GM18861 (cell line): ENCODE results near the gene MTURN.
"Not testable (repeated sequence)": the region's sequence is repeated elsewhere in the genome, so short reads cannot be mapped to it uniquely, and the experiment has no call there.

ENCODE experiments used
- ATAC-seq: cut with Tn5 transposase; IDR thresholded peaks from one replicate; pipeline ENCODE4 v1.9.1; 2021; ENCODE audit not compliant: unreplicated experiment

MTURN gene

DNA sequence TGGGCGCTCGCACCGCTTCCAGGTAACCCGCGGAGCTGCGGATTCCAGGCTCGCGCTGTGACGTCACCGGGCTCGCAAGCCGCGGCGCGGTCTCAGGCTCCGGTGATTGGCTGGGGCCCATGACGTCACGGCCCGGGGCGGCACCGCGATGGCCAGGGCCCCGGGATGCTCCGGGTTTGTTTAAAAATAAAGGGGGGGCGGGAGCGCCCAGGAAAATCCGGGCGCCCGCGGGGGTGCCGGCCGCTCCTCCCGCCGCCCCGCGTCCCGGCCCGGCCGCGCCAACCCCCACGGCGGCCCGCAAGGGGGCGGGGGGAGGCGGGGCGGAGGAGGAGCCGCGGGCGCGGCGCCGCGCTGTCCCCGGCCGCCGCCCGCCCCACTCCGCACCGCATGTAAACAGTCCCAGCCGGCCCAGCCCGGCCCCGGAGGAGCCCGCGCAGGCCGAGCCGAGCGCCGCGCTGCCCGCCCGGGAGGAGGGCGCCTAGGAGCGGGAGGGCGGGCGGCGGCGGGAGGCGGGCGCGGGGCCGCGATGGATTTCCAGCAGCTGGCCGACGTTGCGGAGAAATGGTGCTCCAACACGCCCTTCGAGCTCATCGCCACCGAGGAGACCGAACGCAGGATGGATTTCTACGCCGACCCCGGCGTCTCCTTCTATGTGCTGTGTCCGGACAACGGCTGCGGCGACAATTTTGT is at the start of gene MTURN:
Gene MTURN, plus strand, starts transcription at position 376 of the 690 bp plus-strand sequence. Its CDS starts 151 bp downstream, at position 527.
- peak; percentile 80 for ATAC-seq

DNA sequence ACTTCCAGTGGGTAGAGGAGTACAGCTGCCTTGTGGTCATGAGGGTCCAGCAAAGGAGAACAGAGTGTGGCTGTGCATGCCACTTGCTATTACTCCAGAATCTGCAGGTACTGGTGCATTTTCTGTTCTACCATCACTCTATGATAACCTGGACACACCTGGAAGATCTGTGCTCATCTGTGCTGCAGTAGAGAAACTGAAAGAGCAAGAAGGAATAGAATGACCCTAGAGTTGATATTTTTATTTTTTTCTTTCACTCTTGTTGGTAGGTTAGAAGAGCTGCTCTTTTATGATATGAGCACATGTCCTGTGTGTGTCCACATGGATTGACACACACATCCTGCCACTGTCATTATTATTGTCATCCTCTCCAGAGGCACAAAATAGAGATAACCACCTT is 48.3 kb upstream of the MTURN start:
- no peak for ATAC-seq

- ATAC-seq, result no peak
Observed at GRCh38 chr7:30087371-30087770, 47.4 kb upstream of the MTURN start.

DNA sequence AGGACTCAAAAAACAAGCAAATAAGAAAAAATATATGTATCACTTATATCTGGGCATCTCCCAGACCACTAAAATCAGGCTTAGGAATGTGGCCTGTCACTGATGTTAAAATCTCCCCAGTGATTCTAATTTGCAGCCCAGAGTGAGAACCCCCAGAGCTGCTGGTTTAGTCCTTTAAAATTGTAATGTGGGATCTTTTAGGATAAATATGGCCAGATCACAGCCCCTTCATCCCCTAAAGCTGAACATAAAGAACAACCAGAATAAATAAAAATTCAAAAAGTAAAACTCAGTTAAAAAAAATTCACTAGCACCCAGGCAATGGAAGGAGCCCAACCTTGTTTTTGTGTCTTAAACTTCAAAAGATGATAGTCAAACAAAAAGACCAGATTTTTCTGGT is 46.4 kb upstream of the MTURN start:
- ATAC-seq, result no peak

GRCh38 chr7:30090111-30090510 is 44.7 kb upstream of the MTURN start:
- no peak for ATAC-seq

DNA sequence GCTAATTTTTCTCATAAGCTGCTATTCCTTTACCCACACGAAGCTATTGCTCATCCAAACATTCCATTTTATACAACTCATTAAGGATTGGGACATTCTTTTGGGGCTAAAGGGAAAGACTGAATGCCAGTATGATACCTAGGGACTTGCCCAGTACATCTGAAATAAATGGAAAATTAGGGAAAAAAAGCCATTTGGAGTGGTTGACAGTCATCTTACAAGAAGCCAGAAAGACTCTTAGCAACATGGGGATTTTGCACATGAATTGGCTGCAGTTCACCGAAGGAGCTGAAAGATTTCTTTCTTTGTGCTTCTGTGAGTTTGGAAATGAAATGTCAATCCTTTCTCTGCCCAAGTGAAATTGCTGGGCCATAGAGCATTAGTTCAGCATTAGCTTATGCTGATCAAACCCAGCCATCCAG is 43.3 kb upstream of the MTURN start:
- no peak for ATAC-seq

DNA sequence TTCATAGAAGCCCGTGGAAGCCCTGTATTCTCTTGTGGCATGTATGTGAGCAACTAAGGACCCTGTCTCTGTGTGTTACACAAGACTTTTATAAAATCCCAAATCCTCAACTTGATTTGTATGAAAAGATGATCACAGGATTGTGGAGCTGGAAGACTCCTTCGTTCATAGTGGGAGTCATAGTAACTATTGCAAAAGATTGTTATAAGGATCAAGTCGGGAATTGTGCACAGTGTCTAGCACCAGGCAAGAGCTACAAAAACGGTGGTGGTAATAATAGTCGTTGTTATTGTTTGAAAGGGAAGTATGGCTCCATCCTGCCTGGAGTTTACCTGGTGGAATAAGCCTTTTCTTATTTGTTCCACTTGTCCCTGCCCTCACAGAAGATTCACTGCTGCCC is 42.8 kb upstream of the MTURN start:
- no peak for ATAC-seq

- ATAC-seq, result no peak
Observed at GRCh38 chr7:30093420-30093952, 41.3 kb upstream of the MTURN start.

- not testable (repeated sequence) for ATAC-seq
Observed at GRCh38 chr7:30098599-30098998, 36.2 kb upstream of the MTURN start.

DNA sequence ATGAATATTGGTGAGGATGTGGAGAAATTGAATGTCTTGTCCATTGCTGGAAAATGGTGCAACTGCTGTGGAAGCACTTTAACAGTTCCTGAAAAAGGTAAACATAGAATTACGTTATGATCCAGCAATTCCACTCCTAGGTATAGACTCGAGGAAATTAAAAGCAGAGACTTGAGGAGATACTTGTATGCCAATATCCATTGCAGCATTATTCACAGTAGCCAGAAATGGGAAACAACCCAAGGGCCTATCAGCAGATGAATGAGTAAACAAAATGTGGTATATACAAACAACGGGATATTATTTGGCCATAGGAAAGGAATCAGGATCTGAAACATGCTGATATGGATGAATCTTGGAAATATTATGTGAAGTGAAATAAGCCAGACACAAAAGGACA is 32.5 kb upstream of the MTURN start:
- no peak for ATAC-seq

DNA sequence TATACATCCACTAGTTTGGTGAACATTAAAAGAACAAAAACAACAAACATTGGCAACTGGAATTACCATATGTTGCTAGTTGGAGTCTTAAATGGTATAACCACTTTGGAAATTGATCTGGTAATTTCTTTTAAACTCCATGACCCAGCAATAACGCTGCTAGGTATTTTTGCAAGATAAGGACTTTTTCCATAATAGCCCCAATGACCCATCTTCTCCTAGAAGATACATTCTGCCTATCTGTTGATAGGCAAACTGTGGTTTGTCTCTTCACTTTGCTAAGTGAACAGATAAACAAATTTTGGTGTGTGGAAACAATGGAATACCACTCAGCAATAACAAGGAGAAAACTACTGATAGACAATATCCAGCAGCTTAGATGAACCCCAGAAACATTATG is 30.6 kb upstream of the MTURN start:
- ATAC-seq, result no peak

GRCh38 chr7:30112103-30112713 is 22.6 kb upstream of the MTURN start:
- no peak for ATAC-seq

DNA sequence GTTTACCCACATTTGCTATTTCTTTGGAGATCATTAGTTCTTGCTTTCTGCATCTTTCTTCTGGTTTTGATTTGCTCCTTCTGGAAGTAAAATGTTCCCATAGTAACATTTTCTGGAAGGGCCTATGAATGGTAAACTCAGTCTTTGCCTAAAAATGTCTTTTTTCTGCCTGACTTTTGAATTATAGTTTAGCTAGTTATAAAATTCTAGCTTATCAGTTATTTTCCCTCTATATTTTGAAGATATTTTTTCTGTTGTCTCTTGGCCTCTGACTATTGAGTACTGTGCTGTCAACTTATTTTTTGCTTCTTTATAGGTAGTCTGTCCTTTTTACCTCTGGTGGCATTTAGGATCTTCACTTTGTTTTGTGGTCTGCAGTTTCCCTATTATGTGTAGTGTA is 21.6 kb upstream of the MTURN start:
- ATAC-seq, result no peak

GRCh38 chr7:30114536-30115238 is 20.1 kb upstream of the MTURN start:
- ATAC-seq, result no peak

DNA sequence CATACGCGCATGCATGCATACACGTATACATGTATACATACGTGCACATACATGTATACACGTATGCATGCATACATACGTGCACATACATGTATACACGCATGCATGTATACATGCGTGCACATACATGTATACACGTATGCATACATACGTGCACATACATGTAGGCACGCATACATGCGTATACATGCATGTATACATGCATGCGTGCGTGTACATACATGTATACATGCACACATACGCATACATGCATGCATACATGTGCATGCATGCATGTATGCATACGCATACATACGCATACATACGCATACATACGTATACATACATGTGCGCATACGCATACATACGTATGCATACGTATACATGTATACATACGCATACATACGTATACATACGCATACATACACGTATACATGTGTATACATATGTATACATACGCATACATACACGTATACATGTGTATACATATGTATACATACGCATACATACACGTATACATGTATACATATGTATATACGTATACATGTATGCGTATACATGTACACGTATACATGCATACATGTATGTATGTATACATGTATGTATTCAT is 19.0 kb upstream of the MTURN start:
- no peak for ATAC-seq

DNA sequence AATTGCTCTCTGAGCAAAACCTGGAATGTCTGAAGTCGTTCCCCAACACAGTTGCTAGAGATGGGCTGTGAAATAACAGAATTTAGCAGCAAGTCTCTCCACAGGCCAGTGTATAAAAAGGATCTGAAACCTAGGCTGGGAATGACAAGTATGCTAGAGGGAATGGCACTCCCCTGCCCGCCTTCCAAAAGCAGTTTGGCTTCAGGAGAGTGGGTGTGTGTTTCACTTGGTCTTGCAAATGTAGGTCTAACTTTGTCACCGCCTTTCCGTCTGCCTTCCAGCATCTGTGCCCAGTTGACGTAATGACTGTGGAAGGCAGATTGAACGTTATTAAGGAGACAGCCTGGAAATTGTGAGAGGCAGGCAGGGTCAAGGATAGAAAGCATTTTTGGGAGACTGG is 18.0 kb upstream of the MTURN start:
- no peak for ATAC-seq

GRCh38 chr7:30117896-30118295 is 16.9 kb upstream of the MTURN start:
- no peak for ATAC-seq

GRCh38 chr7:30119890-30120577 is 14.8 kb upstream of the MTURN start:
- no peak for ATAC-seq

DNA sequence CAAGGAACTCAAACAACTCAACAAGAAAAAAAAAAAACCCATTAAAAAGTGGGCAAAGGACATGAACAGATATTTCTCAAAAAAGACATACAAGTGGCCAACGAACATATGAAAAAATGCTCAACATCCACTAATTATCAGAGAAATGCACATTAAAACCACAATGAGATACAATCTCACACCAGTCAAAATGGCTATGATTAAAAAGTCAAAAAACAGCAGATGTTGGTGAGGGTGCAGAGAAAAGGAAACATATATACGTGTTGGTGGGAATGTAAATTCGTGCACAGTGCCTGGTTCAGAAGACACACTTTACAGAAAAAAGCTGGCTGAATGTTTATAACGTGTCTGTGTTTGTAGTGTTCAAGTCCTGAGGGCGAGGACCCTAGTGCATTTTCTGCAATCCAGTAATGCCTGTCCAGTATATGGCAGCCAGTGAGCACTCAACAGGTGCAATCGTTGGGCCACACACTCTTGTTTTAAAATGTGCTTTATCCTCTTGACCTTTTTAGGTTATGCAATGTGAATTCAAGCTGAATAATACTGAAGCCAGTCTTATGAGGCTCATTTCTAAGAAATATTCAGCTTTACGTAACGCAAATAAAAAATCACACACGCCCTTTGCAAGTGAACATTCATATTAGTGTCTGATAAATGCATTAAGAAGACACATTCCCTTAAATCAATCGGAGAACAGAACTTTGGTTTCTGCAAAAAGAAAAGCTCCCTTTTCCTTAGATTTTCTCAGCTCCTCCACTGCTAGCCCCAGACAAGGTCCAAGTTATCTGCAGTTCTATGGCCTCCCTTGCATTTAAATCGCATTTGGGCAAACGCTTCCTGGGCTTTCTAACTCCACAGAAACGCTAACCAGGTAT is 813 bp upstream of the MTURN start:
- no peak for ATAC-seq
